DLD1 (cell line): ENCODE measurements around the gene COX7A2L.
"Not testable (repeated sequence)": the region's sequence is repeated elsewhere in the genome, so short reads cannot be mapped to it uniquely, and the experiment has no call there.

Source experiments
- in situ Hi-C: cut with HindIII; loops from 2 replicates; pipeline ENCODE4 v1.10.0; 2017; ENCODE audit warnings: low sequenced_read_pairs

COX7A2L gene

GRCh38 chr2:42340045-42340937 lies 20.7 kb downstream of the COX7A2L start:
- in situ Hi-C loops, result no loop called here

GRCh38 chr2:42339191-42339912 lies 21.7 kb downstream of the COX7A2L start:
- in situ Hi-C loops, result no loop called here

GRCh38 chr2:42338567-42339190 lies 22.3 kb downstream of the COX7A2L start:
- in situ Hi-C loops, result no loop called here

GRCh38 chr2:42337846-42338566 lies 23.0 kb downstream of the COX7A2L start:
- in situ Hi-C loops, result no loop called here

GRCh38 chr2:42337356-42337820 lies 23.6 kb downstream of the COX7A2L start:
- in situ Hi-C loops, result no loop called here

GRCh38 chr2:42336361-42336965 lies 24.6 kb downstream of the COX7A2L start:
- in situ Hi-C loops, result no loop called here

- in situ Hi-C loops, result no loop called here
These were observed 25.4 kb downstream of the COX7A2L start for GRCh38 chr2:42335514-42336104.

GRCh38 chr2:42334865-42335264 lies 26.2 kb downstream of the COX7A2L start:
- in situ Hi-C loops, result not testable (repeated sequence)

GRCh38 chr2:42334220-42334619 lies 26.8 kb downstream of the COX7A2L start:
- in situ Hi-C loops, result no loop called here

- in situ Hi-C loops, result no loop called here
These were observed 27.4 kb downstream of the COX7A2L start for GRCh38 chr2:42333579-42333978.

GRCh38 chr2:42332575-42332974 lies 28.4 kb downstream of the COX7A2L start:
- in situ Hi-C loops, result no loop called here

- in situ Hi-C loops, result no loop called here
These were observed 29.3 kb downstream of the COX7A2L start for GRCh38 chr2:42331569-42332284.

GRCh38 chr2:42329736-42330135 lies 31.3 kb downstream of the COX7A2L start:
- in situ Hi-C loops, result no loop called here

GRCh38 chr2:42328923-42329322 lies 32.1 kb downstream of the COX7A2L start:
- in situ Hi-C loops, result no loop called here

- in situ Hi-C loops, result no loop called here
These were observed 32.7 kb downstream of the COX7A2L start for GRCh38 chr2:42328148-42328833.

GRCh38 chr2:42327125-42327524 lies 33.9 kb downstream of the COX7A2L start:
- in situ Hi-C loops, result no loop called here

GRCh38 chr2:42325609-42326008 lies 35.4 kb downstream of the COX7A2L start:
- in situ Hi-C loops, result no loop called here

- in situ Hi-C loops, result no loop called here
These were observed 36.1 kb downstream of the COX7A2L start for GRCh38 chr2:42324949-42325348.

GRCh38 chr2:42324244-42324643 lies 36.8 kb downstream of the COX7A2L start:
- in situ Hi-C loops, result no loop called here
